Limb (tissue), 2 donors: Measurements from ENCODE around the gene CST7.
A peak's percentile ranks its signal among the peaks of the same experiment; 100 is the strongest.

ENCODE experiments used
- DNase-seq, 2 donors: peaks; one replicate each; pipeline ENCODE4 v3.0.0-alpha.2; 2016; ENCODE audit errors: extremely low spot score in 2 of 2

CST7 gene

DNA sequence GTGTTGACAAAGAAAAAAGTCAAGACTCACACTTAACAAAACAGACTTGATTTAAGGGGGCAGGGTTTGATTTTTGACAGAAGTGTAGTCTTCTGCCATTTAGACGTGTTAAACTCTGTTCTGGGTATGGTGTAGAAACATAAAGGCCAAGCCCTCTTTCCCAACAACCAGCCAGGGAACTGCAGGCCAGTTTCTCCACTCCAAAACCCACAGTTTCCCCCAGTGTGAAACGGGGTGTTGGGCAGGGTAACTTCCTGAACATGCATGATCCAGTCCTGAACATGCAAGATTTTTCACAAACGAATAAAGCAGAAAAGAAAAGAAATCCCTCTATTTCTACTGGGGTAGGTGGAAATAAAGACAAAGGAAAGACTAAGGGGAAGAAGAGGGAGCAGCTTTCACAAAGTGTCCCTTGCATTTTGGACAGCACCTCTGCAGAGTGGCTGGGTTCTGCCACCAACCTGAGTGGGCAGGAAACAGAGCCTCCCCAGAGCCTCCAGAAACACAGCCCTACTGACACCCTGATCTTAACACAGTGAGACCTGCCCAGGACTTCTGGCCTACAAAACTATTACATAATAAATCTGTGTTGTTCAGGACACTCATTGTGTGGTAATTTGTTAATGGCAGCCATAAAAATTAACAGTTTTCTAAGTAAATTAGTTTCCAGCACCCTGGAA, 36.0 kb downstream of the CST7 start:
- DNase-seq = peak in 1 of 2 donors; percentile 8

DNA sequence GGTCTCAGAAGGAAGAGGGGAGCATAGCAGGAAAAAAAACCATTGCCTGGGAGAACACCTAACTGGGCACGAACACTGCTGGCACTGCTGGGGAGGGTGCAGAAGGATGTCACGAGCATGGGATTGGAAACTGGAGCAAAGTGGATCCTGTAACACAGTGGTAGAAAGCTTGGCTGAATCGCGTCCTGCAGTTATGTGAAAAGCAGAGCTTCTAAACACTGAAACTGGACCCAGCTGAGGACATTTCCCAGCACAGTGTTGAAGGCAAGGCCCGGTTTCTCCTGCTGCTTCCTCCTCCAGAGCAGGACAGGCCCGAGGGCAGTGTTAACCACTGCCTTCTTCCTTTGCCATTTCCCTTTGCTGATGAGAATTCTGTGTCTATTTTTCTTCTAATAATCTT, 36.7 kb downstream of the CST7 start:
- peak in 1 of 2 donors; percentile 13 for DNase-seq

DNA sequence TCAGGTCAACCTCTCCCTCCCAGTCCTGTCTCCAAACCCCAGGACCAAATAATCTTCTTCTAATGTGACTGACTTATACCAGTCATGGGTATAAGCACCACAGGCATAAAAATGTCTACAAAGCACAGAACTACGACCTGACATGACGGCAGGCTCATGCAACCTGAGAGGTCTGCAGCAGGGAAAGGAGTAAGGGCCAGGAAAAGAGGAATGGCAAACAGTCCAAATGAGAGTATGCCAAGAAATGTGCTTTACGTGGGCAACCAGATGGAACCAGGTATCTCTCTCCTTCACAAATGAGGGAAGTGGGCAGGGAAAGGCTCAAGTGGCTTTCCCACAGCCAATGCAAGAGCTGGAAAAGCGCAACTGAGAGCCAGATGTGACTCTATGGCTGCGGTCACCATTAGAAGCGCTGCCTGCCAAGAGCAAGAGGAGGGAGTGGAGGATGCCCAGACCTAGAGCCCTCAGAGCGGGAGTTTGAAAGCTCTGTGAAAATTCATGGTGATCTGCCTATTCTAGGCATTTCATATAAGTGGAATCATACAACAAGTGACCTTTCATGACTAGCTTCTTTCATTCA, 37.5 kb downstream of the CST7 start:
- DNase-seq = peak in 1 of 2 donors; percentile 12

DNA sequence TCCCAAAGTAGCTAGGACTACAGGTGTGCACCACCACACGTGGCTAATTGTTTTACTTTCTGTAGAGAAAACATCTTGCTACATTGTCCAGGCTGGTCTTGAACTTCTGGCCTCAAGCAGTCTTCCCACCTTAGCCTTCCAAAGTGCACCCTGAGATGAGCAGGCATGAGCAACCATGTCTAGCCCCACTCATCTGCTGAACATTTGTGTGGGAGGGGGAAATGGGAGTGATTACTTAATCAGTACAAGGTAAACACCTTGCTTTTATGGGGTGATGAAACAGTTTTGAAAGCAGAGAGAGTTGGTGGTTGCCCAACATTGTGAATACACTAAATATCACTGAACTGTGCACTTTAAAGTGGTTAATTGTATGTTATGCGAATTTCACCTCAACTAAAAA, 38.2 kb downstream of the CST7 start:
- DNase-seq = peak in 1 of 2 donors; percentile 0

DNA sequence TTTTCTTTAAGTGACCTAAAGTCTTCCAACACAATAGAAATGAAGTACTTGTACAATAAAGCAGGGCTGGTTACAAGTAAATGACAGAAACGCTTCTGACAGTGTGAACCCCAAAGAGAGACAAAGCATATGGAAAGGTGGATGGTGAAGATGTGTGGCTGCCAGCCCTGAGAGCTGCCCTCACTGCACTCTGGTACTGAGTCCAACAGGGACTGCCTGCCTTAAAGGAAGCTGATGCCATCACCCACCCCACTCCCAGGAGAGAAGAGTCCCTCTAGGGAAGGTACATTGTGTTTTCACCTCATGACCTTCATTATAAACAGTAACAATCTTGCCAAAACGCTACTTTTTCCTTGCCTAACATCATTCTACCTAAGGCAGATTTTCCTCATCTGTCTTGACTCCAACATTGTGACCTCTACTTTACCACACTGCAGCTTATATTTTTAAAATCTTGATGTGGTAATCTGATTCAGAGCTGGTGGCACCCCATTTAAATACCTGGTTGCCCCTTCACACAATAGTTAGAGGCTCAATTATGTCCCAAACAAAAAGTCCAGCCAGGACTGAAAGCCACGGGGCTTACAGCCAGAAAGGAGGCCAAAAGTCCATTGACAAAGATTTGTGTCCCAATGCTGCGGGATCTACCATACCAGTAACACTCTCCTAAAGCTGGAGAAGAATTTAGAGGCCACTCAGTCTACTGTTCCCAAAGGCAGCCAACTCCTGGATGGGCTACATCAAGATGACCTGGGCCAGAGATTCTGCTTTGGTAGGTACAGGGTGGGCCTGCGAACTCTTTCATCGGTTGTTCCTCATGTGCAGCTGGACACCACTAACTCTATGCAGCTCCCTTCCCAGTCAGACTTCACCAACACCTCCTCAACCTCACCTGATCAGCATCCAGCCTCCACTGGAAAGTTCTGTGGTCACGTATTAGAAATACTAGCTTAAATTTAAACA, 39.1 kb downstream of the CST7 start:
- DNase-seq = peak in 1 of 2 donors; percentile 14

DNA sequence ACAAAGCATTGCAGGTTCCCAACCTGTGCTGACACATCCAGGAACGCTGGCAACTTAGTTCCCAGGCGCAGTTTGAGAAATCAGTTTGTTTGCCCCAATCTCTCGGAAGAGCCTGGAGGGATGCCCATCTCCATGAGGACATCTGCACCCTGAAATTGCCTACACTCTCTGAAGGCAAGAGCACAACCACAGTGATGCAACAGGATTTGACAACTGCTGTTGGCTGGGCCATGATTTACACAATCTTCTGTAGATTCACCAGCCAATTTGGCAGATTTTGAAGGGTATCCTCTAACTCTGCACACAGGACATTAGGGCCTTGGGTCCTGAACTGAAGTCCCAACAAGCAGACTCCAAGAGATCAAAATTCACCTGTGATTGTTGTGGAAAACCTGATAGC, 40.1 kb downstream of the CST7 start:
- no peak for DNase-seq

DNA sequence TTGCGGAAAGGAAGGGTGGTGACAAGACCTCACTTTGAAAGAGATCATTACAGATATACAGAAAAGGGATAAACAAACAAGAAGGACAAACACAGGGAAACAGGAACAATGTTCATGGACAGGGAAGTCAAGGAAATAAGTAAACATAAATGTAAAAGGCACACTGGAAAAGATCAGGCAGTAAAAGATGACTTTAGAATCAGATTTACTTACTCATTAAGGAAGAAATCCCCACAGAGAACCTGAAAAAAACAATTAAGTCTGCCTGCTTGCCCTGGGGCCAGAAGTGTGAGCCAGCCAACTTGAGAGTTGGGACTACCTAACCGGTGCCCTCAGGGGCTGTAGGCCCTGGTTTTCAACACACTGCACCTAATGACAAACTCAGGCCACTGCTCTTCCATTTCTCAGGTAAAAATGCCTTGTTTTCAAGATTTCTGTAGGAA, 41.8 kb downstream of the CST7 start:
- DNase-seq = peak in 1 of 2 donors; percentile 15

DNA sequence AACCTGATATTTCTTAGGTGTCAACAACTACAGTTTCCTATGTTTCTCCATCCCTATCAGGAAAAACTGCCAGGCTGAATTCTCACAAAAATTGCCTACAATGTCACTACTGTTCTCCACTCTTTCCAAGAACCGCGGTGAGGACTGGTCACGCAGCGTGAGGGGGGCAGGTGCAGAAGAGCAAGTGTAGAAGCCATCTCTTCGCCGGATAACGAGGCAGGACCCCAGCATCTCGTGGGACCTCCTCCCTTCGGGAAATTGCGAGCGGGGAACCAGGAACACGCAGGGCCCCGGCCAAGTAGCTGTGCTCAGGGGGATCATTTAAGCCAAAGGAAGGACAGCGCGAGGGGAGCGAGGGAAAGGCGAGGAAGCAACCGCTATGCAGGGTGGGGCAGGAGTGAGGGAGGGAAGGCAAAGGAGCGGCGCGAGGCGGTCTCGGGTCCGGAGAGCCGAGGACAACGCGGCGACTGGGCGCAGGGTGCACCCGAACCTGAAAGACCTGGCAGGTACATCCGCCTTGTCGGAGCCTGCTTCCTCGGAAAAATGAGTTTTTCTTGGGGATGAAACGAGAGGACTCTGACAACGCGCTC, 42.9 kb downstream of the CST7 start:
- peak in 1 of 2 donors; percentile 18 for DNase-seq

DNA sequence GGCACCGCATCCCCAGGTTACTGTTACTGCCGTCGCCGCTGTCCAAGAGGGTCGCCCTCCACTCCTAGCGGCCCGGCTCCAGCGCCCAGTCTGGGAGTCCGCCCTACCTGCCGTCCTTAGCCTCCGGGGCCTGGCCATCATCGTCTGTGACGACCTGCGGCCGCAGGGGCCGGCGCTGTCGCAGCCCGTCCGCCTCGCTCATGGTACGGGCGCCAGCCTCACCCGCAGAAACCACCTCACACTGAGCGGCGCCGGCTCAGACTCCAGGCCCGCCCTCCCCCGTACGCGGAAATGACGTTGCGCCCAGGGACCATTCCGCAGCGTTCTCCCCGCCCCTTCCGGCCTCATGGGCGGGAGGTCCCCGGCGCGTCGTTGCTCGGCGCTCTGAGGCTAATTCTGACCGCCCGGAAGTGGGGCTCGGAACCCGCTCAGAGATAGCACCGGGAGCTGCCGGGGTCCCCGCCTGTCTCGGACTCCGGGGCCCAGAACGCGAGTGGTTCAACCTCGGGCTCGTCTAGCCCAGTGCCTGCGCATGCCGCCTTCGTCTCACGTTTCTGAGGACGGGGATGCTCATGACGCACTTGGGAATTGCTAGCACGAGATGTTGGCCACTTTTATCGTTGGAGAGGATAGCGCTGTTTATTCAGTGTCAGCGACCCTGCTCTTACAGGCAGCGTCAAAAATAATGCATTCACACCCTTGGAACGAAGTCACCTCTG, 43.6 kb downstream of the CST7 start, which contains the start of gene APMAP:
TSS of gene APMAP (minus strand) at position 265 of the 719 bp plus-strand sequence. CDS start at position 202, 63 bp downstream.
- DNase-seq = peak; percentile 95 to 98

DNA sequence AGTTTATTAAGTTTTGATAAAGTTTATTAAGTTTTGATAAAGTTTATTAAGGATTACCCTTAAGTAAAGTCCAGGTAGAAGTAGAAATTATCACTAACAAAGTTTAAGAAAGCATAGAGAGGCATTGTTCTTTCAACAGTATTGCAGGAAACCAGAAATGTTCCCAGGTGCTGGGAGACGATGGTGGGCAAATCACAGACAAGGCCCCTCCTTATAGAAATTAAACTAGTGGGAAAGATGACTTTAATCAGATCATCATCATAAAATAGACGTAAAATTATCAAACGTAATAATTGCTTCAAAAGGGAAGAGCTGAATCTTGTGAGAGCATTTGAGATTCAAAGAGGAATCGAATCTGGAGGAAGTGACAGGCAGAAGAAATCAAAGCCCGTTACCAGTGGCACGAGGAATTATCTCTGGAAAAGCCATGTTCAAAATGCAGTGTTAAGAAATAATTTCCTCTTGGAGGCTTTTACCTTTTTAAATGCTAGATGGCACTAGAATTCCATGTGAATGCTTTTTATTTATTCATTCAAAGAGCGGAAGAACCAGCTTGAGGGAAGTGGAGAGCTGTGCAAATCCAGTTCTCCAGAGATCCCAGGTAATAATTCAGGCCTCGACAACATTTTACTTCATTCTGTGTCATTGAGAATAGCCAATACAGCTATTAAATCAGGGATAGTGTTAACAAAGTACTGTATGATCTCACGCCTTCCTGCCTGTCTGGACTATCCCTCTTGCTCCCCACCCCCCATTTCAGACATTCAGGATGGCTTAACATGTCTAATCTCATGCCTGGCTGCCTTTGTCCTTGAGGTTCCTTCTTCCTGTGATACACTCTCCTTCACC, 44.5 kb downstream of the CST7 start:
- peak; percentile 24 to 67 for DNase-seq

DNA sequence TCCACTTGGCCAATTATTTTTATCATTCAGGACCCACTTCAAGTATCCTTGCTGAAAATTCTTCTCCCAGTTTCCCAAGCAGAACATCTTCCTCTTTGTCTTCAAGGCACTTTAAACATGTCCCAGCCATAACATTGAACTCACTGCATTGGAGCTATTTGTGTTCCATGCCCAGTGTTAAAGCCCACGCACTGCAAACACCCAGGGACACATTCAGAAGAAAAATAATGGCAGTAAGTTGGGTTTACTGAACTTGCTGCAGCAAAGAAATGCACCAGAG, 45.1 kb downstream of the CST7 start:
- no peak for DNase-seq

DNA sequence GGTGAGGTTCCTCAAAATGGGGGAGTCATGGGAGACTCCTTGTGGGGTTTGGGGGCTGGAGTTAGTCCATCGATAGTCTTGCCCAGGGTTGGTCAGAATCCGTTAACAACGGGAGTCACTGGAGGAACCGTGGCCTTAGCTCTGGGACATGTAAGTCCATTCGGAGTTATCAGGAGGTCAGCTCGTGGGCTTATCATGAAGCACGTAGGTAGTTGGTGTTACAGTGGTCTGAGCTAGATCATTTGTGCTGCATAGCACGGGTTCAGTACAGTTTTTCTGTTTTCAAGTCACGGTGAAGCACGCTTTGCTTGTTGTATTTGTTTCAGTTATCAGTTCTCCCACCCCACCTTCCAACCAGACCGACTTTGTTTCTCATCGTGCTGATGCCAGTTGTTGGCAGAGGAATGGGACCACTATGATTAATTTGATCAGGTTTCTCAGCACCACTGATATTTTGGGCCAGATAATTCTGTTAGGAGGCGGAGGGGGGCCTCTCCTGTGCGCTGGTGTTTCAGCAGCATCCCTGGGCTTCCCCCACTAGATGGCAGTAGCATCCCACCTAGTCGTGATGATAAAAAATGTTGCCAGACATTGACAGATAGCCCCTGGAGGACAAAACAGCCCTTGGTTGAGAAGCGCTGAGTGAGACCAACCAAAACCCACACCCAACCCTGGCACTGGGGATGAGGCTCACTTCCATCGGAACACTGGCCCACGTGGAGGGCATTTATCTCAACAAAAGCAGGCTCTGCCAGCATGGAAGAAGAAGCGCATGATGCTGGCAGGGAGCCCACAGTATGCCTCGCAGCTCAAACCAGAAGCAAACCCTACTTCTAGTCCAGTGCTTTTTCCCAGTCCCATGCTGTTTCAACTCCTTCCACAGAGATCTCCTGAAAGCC, 45.6 kb downstream of the CST7 start:
- peak; percentile 79 to 89 for DNase-seq

DNA sequence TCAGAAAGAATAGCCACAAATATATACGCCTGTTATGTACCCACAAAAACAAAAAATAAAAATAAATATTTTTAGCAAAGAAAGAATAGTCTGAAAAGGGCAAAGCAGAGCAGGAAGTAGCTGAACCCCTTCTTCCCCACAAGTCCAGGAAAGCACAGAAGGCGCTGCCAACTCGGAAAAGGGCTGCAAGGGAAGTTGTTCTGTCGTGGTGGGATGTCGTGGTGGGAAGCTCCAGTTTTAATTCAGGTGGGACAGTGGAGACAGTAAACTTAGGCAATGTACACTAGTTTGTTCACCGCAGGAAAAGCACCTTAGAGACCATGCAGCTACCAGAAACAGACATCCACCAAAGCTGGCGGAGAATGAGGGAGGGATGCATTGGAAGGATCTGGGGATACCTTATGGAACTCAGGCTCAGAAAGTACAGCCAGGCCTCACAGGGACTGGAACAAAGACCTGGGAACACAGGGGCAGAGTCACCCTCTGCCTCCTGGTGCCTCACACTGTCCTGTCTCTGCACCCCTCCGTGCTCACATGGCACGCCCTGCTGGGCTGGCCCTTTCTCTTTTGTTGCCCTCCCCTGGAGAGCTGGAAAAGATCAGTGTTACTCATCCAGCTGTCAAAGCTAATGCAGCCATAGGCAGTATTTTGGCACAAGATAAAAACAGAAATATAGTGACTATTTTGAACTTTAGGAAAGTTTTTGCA, 46.8 kb downstream of the CST7 start:
- peak in 1 of 2 donors; percentile 13 for DNase-seq

DNA sequence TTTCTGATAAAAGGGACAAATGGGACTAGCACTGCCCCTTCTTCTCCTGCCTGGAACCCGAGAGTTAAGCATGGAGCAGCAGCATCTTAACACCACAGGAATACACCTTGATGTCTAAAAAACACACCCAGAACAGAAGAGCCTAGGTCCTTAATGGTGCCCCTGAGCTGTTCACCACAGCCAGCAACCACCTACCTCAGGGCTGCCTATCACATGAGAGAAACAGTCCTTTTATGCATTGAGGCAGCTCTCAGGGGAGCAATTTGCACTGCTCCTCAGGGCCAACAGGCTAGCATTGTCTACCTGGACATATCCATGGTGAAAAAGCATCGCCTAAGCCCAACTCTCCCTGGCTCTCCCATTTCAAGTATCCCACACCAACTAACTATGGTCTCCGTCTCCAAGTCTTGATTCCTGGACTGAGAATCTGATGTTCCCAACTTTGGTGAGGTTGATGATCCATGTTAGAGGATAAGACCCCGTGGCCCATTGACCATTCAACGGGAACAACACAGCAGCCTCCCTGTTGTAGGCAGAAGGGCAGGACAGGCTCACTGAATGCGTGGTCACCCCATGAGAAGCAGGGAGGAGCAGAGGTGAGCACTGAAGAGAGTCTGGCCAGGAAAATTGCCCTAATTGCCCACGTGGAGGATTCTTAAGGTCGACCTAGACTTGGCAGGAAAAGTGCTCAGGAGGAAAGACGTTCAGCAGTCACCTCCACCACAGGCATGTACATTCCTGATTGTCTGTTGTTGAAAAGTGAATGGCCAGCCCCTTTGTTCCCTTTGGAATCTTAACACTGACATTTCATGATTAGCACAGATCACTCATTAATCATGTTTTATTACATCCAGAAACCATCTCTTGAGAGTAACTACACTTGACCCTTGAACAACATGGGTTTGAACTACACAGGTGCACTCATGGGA, 47.6 kb downstream of the CST7 start:
- DNase-seq = peak in 1 of 2 donors; percentile 15

DNA sequence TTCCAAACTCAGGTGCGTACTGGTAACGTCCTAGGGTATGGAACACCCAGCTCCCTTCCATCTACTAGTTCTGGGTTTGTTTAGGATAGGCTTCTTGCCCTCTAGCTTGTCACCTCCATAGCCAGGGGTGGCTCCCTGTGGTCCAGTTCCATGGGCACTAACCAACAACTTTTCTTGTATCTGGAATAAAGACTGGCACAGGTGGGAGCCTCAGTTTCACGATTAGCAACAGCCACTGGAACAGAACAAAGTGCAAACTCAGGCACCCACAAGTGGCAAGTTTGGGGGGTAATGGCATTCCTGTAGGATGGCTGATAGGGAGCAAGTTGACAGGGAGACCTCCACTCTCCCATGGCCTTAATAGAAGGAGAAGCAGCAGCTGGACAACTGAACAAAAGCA, 49.1 kb downstream of the CST7 start:
- DNase-seq = peak in 1 of 2 donors; percentile 12

DNA sequence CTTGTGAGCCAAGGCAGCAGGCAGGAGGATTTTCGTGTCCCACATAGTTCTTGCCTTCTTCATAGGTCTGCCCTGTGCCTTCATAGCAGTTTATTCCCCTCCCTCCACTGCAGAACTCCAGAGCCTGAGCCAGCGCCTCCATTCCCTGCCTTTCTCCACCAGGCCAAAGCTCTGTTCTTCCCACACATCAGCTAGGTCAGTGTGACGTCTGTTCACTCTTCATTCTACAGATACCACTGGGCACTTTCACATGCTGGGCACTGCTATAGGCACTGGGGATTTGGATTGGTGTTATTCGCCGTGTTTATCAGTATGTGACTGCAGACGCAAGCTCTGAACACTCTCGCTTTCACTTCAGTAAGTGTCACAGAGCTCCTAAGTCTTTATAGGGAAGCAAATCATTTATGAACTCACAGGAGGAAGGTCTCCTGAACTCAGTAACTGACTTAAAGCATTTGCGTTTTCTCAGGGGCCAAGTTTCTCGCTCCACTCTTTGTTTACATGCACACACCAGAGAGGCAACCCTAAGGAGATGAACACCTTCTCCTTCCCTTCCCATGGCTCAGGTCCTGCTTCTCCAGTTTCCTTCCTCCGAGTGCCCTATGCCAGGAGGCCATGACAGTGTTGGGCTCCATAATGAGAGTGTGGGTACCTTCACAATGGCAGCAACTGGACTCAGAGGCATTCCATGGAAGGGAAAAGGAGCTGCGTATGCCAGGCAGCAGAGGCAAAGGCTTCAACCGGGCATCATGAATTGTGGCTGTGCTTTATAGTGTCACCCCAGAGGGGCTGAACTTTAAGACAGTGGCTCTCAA, 49.8 kb downstream of the CST7 start:
- DNase-seq = peak in 1 of 2 donors; percentile 9
